SK-N-SH treated with all-trans-retinoic acid at 6 μM for 48 hours (cell line): ENCODE results near the gene NPAS3.

ENCODE experiments used
- ATAC-seq: fragments of 200-7000 bp; cut with Tn5 transposase; 3 replicates; pipeline ENCODE4 v1.9.1; 2020; ENCODE audit warnings: mild to moderate bottlenecking, moderate library complexity
- ARNTL ChIP-seq: fragments of 450-650 bp; formaldehyde crosslinking; IDR thresholded peaks from 2 replicates; pipeline ENCODE4 v1.5.0; 2020; ENCODE audit warnings: low read depth, mild to moderate bottlenecking, moderate library complexity, borderline replicate concordance
- CSDC2 ChIP-seq: fragments of 250-450 bp; sonication (Bioruptor Pico); IDR thresholded peaks from 2 replicates; pipeline ENCODE4 v1.5.0; 2020; ENCODE audit warnings: mild to moderate bottlenecking, moderate library complexity
- ESRRG ChIP-seq: fragments of 250-450 bp; sonication (Bioruptor Pico); IDR thresholded peaks from 2 replicates; pipeline ENCODE4 v1.6.1; 2021; ENCODE audit warnings: mild to moderate bottlenecking
- GLIS3 ChIP-seq: fragments of 250-450 bp; sonication (Bioruptor Pico); IDR thresholded peaks from 2 replicates; pipeline ENCODE4 v1.5.0; 2020; ENCODE audit warnings: mild to moderate bottlenecking, moderate library complexity
- ISL1 ChIP-seq: fragments of 250-450 bp; sonication (Bioruptor Pico); IDR thresholded peaks from 2 replicates; pipeline ENCODE4 v2.1.2; 2022; ENCODE audit warnings: mild to moderate bottlenecking, moderate library complexity
- OSR1 ChIP-seq: fragments of 250-450 bp; sonication (Bioruptor Pico); IDR thresholded peaks from 2 replicates; pipeline ENCODE4 v1.8.0; 2022; ENCODE audit warnings: moderate library complexity, mild to moderate bottlenecking, inconsistent platforms
- PPARA ChIP-seq: fragments of 250-450 bp; sonication (Bioruptor Pico); IDR thresholded peaks from 2 replicates; pipeline ENCODE4 v1.5.0; 2020; ENCODE audit warnings: mild to moderate bottlenecking, borderline replicate concordance
- RARB ChIP-seq: fragments of 250-450 bp; sonication (Bioruptor Pico); IDR thresholded peaks from 2 replicates; pipeline ENCODE4 v1.8.0; 2021; ENCODE audit warnings: mild to moderate bottlenecking, moderate library complexity
- SNAI2 ChIP-seq: fragments of 250-450 bp; sonication (Bioruptor Pico); IDR thresholded peaks from 2 replicates; pipeline ENCODE4 v1.5.0; 2020; ENCODE audit warnings: mild to moderate bottlenecking, moderate library complexity
- TCF4 ChIP-seq: fragments of 250-450 bp; sonication (Bioruptor Pico); IDR thresholded peaks from 2 replicates; pipeline ENCODE4 v1.8.0; 2021; ENCODE audit warnings: mild to moderate bottlenecking, moderate library complexity, borderline replicate concordance
- TOX ChIP-seq: fragments of 250-450 bp; sonication (Bioruptor Pico); IDR thresholded peaks from 2 replicates; pipeline ENCODE4 v1.8.0; 2021; ENCODE audit warnings: mild to moderate bottlenecking, moderate library complexity, borderline replicate concordance
- ZC3H10 ChIP-seq: fragments of 250-450 bp; sonication (Bioruptor Pico); IDR thresholded peaks from 2 replicates; pipeline ENCODE4 v1.5.1; 2021; ENCODE audit warnings: mild to moderate bottlenecking, moderate library complexity
- ZFP3 ChIP-seq: fragments of 250-450 bp; sonication (Bioruptor Pico); IDR thresholded peaks from 2 replicates; pipeline ENCODE4 v1.5.0; 2020; ENCODE audit warnings: mild to moderate bottlenecking, moderate library complexity
- ZFP30 ChIP-seq: fragments of 450-650 bp; formaldehyde crosslinking; IDR thresholded peaks from 2 replicates; pipeline ENCODE4 v1.5.0; 2022; ENCODE audit warnings: mild to moderate bottlenecking, moderate library complexity
- ZNF565 ChIP-seq: fragments of 450-650 bp; formaldehyde crosslinking; conservative IDR thresholded peaks from 2 replicates; pipeline ENCODE4 v1.5.0; 2020; ENCODE audit warnings: low read depth, mild to moderate bottlenecking, moderate library complexity
- ZNF70 ChIP-seq: fragments of 450-650 bp; formaldehyde crosslinking; IDR thresholded peaks from 2 replicates; pipeline ENCODE4 v1.5.0; 2020; ENCODE audit warnings: mild to moderate bottlenecking, moderate library complexity
- ZNF8 ChIP-seq: fragments of 450-650 bp; formaldehyde crosslinking; IDR thresholded peaks from 2 replicates; pipeline ENCODE4 v1.5.0; 2020; ENCODE audit warnings: mild to moderate bottlenecking, moderate library complexity
- TF ChIP-seq, protein P1 (sequence below): fragments of 250-450 bp; sonication (Bioruptor Pico); IDR thresholded peaks from 2 replicates; pipeline ENCODE4 v1.8.0; 2020; ENCODE audit warnings: mild to moderate bottlenecking, moderate library complexity, borderline replicate concordance
- TF ChIP-seq, protein P2 (sequence below): fragments of 250-450 bp; sonication (Bioruptor Pico); IDR thresholded peaks from 2 replicates; pipeline ENCODE4 v1.5.1; 2020; ENCODE audit warnings: low read depth, mild to moderate bottlenecking, moderate library complexity
- TF ChIP-seq, protein P3 (sequence below): fragments of 250-450 bp; sonication (Bioruptor Pico); IDR thresholded peaks from 2 replicates; pipeline ENCODE4 v1.5.0; 2020; ENCODE audit warnings: mild to moderate bottlenecking, moderate library complexity
- TF ChIP-seq, protein P4 (sequence below): fragments of 250-450 bp; sonication (Bioruptor Pico); IDR thresholded peaks from 2 replicates; pipeline ENCODE4 v1.8.0; 2021; ENCODE audit warnings: low read depth, mild to moderate bottlenecking, moderate library complexity, borderline replicate concordance

Gene NPAS3

DNA sequence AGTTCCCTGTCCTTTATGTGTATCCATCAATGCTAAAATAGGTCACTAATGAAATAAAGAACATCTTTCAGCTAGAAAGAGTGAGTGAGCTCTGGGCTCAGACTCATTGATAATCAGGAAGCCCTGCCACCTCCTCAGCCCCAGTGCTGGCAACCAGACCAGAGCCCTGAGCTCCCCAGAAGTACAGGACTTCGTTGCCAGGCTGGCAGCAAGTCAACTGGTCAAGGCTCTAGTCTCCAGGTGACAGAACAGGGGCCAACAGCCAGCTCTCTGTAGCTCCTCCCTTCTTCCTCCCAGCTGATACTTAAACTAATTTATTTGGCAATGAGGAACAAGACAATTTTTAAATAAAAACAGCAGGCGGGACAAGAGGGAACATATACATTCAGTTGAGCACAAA lies 866.9 kb downstream of the NPAS3 start:
- ATAC-seq: no peak
- TF ChIP-seq ISL1 (CRISPR knock-in tag): no peak
- TF ChIP-seq RARB: no peak
- no peak for TF ChIP-seq OSR1
- TF ChIP-seq GLIS3 (CRISPR knock-in tag): no peak
- no peak for TF ChIP-seq ZFP3 (CRISPR knock-in tag)
- TF ChIP-seq CSDC2 (CRISPR knock-in tag): no peak
- no peak for TF ChIP-seq ZC3H10 (CRISPR knock-in tag)
- TF ChIP-seq TCF4 (CRISPR knock-in tag): no peak
- no peak for TF ChIP-seq TOX (CRISPR knock-in tag)
- TF ChIP-seq ZFP30 (CRISPR knock-in tag): no peak
- no peak for TF ChIP-seq SNAI2 (CRISPR knock-in tag)
- TF ChIP-seq, protein P1, sequence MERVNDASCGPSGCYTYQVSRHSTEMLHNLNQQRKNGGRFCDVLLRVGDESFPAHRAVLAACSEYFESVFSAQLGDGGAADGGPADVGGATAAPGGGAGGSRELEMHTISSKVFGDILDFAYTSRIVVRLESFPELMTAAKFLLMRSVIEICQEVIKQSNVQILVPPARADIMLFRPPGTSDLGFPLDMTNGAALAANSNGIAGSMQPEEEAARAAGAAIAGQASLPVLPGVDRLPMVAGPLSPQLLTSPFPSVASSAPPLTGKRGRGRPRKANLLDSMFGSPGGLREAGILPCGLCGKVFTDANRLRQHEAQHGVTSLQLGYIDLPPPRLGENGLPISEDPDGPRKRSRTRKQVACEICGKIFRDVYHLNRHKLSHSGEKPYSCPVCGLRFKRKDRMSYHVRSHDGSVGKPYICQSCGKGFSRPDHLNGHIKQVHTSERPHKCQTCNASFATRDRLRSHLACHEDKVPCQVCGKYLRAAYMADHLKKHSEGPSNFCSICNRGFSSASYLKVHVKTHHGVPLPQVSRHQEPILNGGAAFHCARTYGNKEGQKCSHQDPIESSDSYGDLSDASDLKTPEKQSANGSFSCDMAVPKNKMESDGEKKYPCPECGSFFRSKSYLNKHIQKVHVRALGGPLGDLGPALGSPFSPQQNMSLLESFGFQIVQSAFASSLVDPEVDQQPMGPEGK: no peak
- TF ChIP-seq ARNTL (CRISPR knock-in tag): no peak
- no peak for TF ChIP-seq PPARA (CRISPR knock-in tag)

DNA sequence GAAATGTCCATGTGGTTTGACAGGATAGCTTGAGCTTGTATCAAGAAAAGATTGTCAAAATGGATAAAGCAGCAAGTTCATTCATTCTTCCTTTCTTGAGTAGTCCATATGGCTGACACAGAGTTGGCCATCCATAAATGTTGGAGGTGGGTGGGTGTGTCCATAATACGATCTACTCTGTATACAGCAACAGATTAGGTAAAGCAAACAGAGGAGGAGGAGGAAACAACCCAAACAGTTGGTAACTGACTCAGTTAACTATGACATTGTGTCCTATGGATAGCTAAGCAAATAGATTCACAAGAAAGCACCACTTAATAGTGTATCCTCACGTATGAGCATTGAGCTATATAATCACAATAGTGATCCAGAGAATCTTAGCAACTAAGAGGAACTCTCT lies 868.2 kb downstream of the NPAS3 start:
- ATAC-seq: no peak
- TF ChIP-seq, protein P2, sequence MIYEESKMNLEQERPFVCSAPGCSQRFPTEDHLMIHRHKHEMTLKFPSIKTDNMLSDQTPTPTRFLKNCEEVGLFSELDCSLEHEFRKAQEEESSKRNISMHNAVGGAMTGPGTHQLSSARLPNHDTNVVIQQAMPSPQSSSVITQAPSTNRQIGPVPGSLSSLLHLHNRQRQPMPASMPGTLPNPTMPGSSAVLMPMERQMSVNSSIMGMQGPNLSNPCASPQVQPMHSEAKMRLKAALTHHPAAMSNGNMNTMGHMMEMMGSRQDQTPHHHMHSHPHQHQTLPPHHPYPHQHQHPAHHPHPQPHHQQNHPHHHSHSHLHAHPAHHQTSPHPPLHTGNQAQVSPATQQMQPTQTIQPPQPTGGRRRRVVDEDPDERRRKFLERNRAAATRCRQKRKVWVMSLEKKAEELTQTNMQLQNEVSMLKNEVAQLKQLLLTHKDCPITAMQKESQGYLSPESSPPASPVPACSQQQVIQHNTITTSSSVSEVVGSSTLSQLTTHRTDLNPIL: no peak
- TF ChIP-seq, protein P3, sequence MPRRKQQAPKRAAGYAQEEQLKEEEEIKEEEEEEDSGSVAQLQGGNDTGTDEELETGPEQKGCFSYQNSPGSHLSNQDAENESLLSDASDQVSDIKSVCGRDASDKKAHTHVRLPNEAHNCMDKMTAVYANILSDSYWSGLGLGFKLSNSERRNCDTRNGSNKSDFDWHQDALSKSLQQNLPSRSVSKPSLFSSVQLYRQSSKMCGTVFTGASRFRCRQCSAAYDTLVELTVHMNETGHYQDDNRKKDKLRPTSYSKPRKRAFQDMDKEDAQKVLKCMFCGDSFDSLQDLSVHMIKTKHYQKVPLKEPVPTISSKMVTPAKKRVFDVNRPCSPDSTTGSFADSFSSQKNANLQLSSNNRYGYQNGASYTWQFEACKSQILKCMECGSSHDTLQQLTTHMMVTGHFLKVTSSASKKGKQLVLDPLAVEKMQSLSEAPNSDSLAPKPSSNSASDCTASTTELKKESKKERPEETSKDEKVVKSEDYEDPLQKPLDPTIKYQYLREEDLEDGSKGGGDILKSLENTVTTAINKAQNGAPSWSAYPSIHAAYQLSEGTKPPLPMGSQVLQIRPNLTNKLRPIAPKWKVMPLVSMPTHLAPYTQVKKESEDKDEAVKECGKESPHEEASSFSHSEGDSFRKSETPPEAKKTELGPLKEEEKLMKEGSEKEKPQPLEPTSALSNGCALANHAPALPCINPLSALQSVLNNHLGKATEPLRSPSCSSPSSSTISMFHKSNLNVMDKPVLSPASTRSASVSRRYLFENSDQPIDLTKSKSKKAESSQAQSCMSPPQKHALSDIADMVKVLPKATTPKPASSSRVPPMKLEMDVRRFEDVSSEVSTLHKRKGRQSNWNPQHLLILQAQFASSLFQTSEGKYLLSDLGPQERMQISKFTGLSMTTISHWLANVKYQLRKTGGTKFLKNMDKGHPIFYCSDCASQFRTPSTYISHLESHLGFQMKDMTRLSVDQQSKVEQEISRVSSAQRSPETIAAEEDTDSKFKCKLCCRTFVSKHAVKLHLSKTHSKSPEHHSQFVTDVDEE (CRISPR knock-in tag): no peak
- TF ChIP-seq TOX (CRISPR knock-in tag): no peak
- no peak for TF ChIP-seq ARNTL (CRISPR knock-in tag)
- no peak for TF ChIP-seq ZNF565 (CRISPR knock-in tag)
- no peak for TF ChIP-seq OSR1
- TF ChIP-seq SNAI2 (CRISPR knock-in tag): no peak
- TF ChIP-seq PPARA (CRISPR knock-in tag): no peak
- TF ChIP-seq ZFP30 (CRISPR knock-in tag): no peak
- TF ChIP-seq, protein P4, sequence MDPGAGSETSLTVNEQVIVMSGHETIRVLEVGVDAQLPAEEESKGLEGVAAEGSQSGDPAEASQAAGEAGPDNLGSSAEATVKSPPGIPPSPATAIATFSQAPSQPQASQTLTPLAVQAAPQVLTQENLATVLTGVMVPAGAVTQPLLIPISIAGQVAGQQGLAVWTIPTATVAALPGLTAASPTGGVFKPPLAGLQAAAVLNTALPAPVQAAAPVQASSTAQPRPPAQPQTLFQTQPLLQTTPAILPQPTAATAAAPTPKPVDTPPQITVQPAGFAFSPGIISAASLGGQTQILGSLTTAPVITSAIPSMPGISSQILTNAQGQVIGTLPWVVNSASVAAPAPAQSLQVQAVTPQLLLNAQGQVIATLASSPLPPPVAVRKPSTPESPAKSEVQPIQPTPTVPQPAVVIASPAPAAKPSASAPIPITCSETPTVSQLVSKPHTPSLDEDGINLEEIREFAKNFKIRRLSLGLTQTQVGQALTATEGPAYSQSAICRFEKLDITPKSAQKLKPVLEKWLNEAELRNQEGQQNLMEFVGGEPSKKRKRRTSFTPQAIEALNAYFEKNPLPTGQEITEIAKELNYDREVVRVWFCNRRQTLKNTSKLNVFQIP (CRISPR knock-in tag): no peak
- TF ChIP-seq ESRRG (CRISPR knock-in tag): no peak
- no peak for TF ChIP-seq RARB
- TF ChIP-seq ZNF8 (CRISPR knock-in tag): no peak
- no peak for TF ChIP-seq ISL1 (CRISPR knock-in tag)
- TF ChIP-seq ZFP3 (CRISPR knock-in tag): no peak
- TF ChIP-seq ZC3H10 (CRISPR knock-in tag): no peak
- TF ChIP-seq, protein P1: no peak
- no peak for TF ChIP-seq ZNF70 (CRISPR knock-in tag)
- TF ChIP-seq GLIS3 (CRISPR knock-in tag): no peak

DNA sequence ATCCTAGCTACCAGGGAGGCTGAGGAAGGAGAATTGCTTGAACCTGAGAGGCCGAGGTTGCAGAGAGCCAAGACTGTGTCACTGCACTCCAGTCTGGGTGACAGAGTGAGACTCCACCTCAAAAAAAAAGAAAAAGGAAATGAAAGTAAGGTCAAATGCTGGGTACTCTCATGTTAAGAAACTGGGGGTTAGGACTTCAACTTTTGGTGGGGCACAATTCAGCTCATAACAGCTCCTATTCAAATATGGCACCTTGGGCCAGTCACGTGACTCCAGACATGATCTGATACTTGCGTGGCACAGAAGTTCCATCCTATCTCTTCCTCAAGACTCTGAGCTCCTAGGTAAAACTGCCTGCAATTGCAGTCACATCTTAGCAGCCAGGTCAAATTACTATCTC lies 869.5 kb downstream of the NPAS3 start:
- no peak for TF ChIP-seq OSR1
- ATAC-seq: no peak
